GM23338 (cell line): ENCODE results near the gene USP24.

Source experiments
- CREB1 ChIP-seq: fragments of 250-450 bp; sonication (Bioruptor Pico); IDR thresholded peaks from 2 replicates; pipeline ENCODE4 v1.5.0; 2020; ENCODE audit warnings: low read depth, mild to moderate bottlenecking, moderate library complexity
- CTCF ChIP-seq, 2 experiments: fragments of 200-600 bp in 1 of 2; sonication (generic) in 1 of 2; conservative IDR thresholded peaks; 2 replicates each; pipeline versions ENCODE4 v1.5.1 to v1.6.1; 2016 to 2017; ENCODE audit warnings: antibody characterized with exemption in 2 of 2, low read depth in 2 of 2, mild to moderate bottlenecking in 2 of 2, moderate library complexity in 1 of 2
- ETS1 ChIP-seq: IDR thresholded peaks from 2 replicates; pipeline ENCODE4 v1.6.1; 2016; ENCODE audit warnings: antibody characterized with exemption
- EZH2 ChIP-seq: fragments of 200-600 bp; sonication (generic); IDR thresholded peaks from one replicate; pipeline ENCODE4 v1.8.0; 2017; ENCODE audit warnings: antibody characterized with exemption, mild to moderate bottlenecking, low read depth; ENCODE audit not compliant: unreplicated experiment
- EZH2phosphoT487 ChIP-seq: fragments of 200-600 bp; sonication (generic); IDR thresholded peaks from one replicate; pipeline ENCODE4 v1.8.1; 2018; ENCODE audit warnings: antibody characterized with exemption; ENCODE audit not compliant: unreplicated experiment
- JUNB ChIP-seq: IDR thresholded peaks from one replicate; pipeline ENCODE4 v1.6.1; 2016; ENCODE audit warnings: antibody characterized with exemption; ENCODE audit not compliant: unreplicated experiment
- NANOG ChIP-seq: IDR thresholded peaks from 2 replicates; pipeline ENCODE4 v1.6.1; 2016; ENCODE audit warnings: antibody characterized with exemption, borderline replicate concordance
- POLR2AphosphoS5 ChIP-seq: IDR thresholded peaks from 2 replicates; pipeline ENCODE4 v1.6.1; 2016; ENCODE audit warnings: antibody characterized with exemption, low read depth
- REST ChIP-seq: IDR thresholded peaks from one replicate; pipeline ENCODE4 v1.6.1; 2018; ENCODE audit warnings: antibody characterized with exemption; ENCODE audit not compliant: unreplicated experiment
- STAT1 ChIP-seq: IDR thresholded peaks from one replicate; pipeline ENCODE4 v1.6.1; 2016; ENCODE audit warnings: antibody characterized with exemption; ENCODE audit not compliant: unreplicated experiment
- ZNF114 ChIP-seq: fragments of 250-450 bp; sonication (Bioruptor Pico); IDR thresholded peaks from 2 replicates; pipeline ENCODE4 v1.5.0; 2020; ENCODE audit warnings: mild to moderate bottlenecking, moderate library complexity
- ZNF331 ChIP-seq: fragments of 250-450 bp; sonication (Bioruptor Pico); IDR thresholded peaks from 2 replicates; pipeline ENCODE4 v1.5.0; 2020; ENCODE audit warnings: low read depth, mild to moderate bottlenecking, moderate library complexity
- TF ChIP-seq, protein P1 (sequence below): fragments of 250-450 bp; sonication (Bioruptor Pico); IDR thresholded peaks from 2 replicates; pipeline ENCODE4 v1.5.0; 2020; ENCODE audit warnings: mild to moderate bottlenecking, moderate library complexity

GRCh38 chr1:55224729-55225128 lies 9.6 kb upstream of the USP24 start:
- TF ChIP-seq CTCF (conservative IDR thresholded peaks at IDR 0.05; ENCODE audit: low read depth in 2 of 2) (no peak), CREB1 (CRISPR knock-in tag) (no peak), REST (no peak), EZH2 (no peak), POLR2AphosphoS5 (no peak), EZH2phosphoT487 (no peak), STAT1 (no peak), JUNB (no peak), ZNF114 (CRISPR knock-in tag) (no peak), ZNF331 (CRISPR knock-in tag) (no peak), ETS1 (no peak), NANOG (no peak)
- TF ChIP-seq, protein P1, sequence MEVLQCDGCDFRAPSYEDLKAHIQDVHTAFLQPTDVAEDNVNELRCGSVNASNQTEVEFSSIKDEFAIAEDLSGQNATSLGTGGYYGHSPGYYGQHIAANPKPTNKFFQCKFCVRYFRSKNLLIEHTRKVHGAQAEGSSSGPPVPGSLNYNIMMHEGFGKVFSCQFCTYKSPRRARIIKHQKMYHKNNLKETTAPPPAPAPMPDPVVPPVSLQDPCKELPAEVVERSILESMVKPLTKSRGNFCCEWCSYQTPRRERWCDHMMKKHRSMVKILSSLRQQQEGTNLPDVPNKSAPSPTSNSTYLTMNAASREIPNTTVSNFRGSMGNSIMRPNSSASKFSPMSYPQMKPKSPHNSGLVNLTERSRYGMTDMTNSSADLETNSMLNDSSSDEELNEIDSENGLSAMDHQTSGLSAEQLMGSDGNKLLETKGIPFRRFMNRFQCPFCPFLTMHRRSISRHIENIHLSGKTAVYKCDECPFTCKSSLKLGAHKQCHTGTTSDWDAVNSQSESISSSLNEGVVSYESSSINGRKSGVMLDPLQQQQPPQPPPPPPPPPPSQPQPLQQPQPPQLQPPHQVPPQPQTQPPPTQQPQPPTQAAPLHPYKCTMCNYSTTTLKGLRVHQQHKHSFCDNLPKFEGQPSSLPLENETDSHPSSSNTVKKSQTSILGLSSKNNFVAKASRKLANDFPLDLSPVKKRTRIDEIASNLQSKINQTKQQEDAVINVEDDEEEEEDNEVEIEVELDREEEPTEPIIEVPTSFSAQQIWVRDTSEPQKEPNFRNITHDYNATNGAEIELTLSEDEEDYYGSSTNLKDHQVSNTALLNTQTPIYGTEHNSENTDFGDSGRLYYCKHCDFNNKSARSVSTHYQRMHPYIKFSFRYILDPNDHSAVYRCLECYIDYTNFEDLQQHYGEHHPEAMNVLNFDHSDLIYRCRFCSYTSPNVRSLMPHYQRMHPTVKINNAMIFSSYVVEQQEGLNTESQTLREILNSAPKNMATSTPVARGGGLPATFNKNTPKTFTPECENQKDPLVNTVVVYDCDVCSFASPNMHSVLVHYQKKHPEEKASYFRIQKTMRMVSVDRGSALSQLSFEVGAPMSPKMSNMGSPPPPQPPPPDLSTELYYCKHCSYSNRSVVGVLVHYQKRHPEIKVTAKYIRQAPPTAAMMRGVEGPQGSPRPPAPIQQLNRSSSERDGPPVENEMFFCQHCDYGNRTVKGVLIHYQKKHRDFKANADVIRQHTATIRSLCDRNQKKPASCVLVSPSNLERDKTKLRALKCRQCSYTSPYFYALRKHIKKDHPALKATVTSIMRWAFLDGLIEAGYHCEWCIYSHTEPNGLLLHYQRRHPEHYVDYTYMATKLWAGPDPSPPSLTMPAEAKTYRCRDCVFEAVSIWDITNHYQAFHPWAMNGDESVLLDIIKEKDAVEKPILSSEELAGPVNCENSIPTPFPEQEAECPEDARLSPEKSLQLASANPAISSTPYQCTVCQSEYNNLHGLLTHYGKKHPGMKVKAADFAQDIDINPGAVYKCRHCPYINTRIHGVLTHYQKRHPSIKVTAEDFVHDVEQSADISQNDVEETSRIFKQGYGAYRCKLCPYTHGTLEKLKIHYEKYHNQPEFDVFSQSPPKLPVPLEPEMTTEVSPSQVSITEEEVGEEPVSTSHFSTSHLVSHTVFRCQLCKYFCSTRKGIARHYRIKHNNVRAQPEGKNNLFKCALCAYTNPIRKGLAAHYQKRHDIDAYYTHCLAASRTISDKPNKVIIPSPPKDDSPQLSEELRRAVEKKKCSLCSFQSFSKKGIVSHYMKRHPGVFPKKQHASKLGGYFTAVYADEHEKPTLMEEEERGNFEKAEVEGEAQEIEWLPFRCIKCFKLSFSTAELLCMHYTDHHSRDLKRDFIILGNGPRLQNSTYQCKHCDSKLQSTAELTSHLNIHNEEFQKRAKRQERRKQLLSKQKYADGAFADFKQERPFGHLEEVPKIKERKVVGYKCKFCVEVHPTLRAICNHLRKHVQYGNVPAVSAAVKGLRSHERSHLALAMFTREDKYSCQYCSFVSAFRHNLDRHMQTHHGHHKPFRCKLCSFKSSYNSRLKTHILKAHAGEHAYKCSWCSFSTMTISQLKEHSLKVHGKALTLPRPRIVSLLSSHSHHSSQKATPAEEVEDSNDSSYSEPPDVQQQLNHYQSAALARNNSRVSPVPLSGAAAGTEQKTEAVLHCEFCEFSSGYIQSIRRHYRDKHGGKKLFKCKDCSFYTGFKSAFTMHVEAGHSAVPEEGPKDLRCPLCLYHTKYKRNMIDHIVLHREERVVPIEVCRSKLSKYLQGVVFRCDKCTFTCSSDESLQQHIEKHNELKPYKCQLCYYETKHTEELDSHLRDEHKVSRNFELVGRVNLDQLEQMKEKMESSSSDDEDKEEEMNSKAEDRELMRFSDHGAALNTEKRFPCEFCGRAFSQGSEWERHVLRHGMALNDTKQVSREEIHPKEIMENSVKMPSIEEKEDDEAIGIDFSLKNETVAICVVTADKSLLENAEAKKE = no peak
